H9 (cell line): ENCODE measurements around the gene PHACTR1. TPM values are rescaled to one million over a fixed set of nuclear protein-coding genes. Genes with fewer than 3 reads are reported as not detected.

Experiments used
- DNase-seq: peaks from one replicate; pipeline ENCODE4 v3.0.0-alpha.2; 2017
- H2AFZ ChIP-seq: one replicate; pipeline ENCODE4 v1.6.1; 2013; ENCODE audit warnings: mild to moderate bottlenecking, low read length, control low read depth, moderate library complexity
- H2AK5ac ChIP-seq: 2 replicates; pipeline ENCODE4 v1.6.1; 2013; ENCODE audit warnings: low read length, control low read depth, mixed read lengths; ENCODE audit not compliant: insufficient read length
- H2BK120ac ChIP-seq: one replicate; pipeline ENCODE4 v1.6.1; 2013; ENCODE audit warnings: low read depth, mild to moderate bottlenecking, low read length, control low read depth, inconsistent platforms; ENCODE audit not compliant: poor library complexity, severe bottlenecking
- H2BK12ac ChIP-seq: 2 replicates; pipeline ENCODE4 v1.6.1; 2013; ENCODE audit warnings: low read length, control low read depth, mixed read lengths, low read depth; ENCODE audit not compliant: insufficient read length
- H2BK15ac ChIP-seq: 2 replicates; pipeline ENCODE4 v1.6.1; 2013; ENCODE audit warnings: low read depth, low read length, control low read depth
- H2BK20ac ChIP-seq: one replicate; pipeline ENCODE4 v1.6.1; 2013; ENCODE audit warnings: low read depth, mild to moderate bottlenecking, low read length, control low read depth, inconsistent platforms; ENCODE audit not compliant: poor library complexity, severe bottlenecking
- H2BK5ac ChIP-seq: 2 replicates; pipeline ENCODE4 v1.6.1; 2013; ENCODE audit warnings: low read length, control low read depth, mixed read lengths; ENCODE audit not compliant: insufficient read length
- H3K14ac ChIP-seq: 2 replicates; pipeline ENCODE4 v1.6.1; 2013; ENCODE audit warnings: low read length, control low read depth; ENCODE audit not compliant: insufficient read depth
- H3K18ac ChIP-seq: 2 replicates; pipeline ENCODE4 v1.6.1; 2013; ENCODE audit warnings: low read depth, mild to moderate bottlenecking, mixed read lengths, low read length, control low read depth; ENCODE audit not compliant: insufficient read length
- H3K23ac ChIP-seq: 2 replicates; pipeline ENCODE4 v1.6.1; 2013; ENCODE audit warnings: low read length, control low read depth, mixed read lengths, low read depth; ENCODE audit not compliant: insufficient read length
- H3K23me2 ChIP-seq: 2 replicates; pipeline ENCODE4 v1.6.1; 2013; ENCODE audit warnings: low read depth, mild to moderate bottlenecking, mixed read lengths, low read length, control low read depth; ENCODE audit not compliant: insufficient read length, poor library complexity, severe bottlenecking
- H3K27ac ChIP-seq: 2 replicates; pipeline ENCODE4 v1.5.1; 2013; ENCODE audit warnings: low read length, control low read depth, mixed read lengths, low read depth; ENCODE audit not compliant: insufficient read length
- H3K27me3 ChIP-seq: 2 replicates; pipeline ENCODE4 v1.6.1; 2013; ENCODE audit warnings: low read length, control low read depth, inconsistent platforms; ENCODE audit not compliant: insufficient read depth
- H3K4ac ChIP-seq: 2 replicates; pipeline ENCODE4 v1.6.1; 2013; ENCODE audit warnings: low read depth, mild to moderate bottlenecking, control low read depth, inconsistent platforms, low read length, moderate library complexity
- H3K4me1 ChIP-seq: 2 replicates; pipeline ENCODE4 v1.6.1; 2013; ENCODE audit warnings: low read length, control low read depth, inconsistent platforms; ENCODE audit not compliant: insufficient read depth
- H3K4me2 ChIP-seq: 2 replicates; pipeline ENCODE4 v1.6.1; 2013; ENCODE audit warnings: low read length, control low read depth, mixed read lengths; ENCODE audit not compliant: insufficient read length, insufficient read depth
- H3K56ac ChIP-seq: 2 replicates; pipeline ENCODE4 v1.6.1; 2013; ENCODE audit warnings: low read depth, mild to moderate bottlenecking, mixed read lengths, low read length, control low read depth; ENCODE audit not compliant: insufficient read length
- H3K79me1 ChIP-seq: 2 replicates; pipeline ENCODE4 v1.6.1; 2013; ENCODE audit warnings: low read depth, mild to moderate bottlenecking, moderate library complexity, low read length, control low read depth, inconsistent platforms; ENCODE audit not compliant: insufficient read depth, poor library complexity, severe bottlenecking
- H3K79me2 ChIP-seq: 2 replicates; pipeline ENCODE4 v1.6.1; 2013; ENCODE audit warnings: low read length, control low read depth, inconsistent platforms; ENCODE audit not compliant: insufficient read depth
- H3K9ac ChIP-seq: 2 replicates; pipeline ENCODE4 v1.6.1; 2013; ENCODE audit warnings: low read length, control low read depth, mixed read lengths; ENCODE audit not compliant: insufficient read length; ENCODE audit errors: extremely low read depth
- H3K9me3 ChIP-seq: one replicate; pipeline ENCODE4 v1.6.1; 2013; ENCODE audit warnings: low read depth, low read length, inconsistent platforms; ENCODE audit not compliant: control insufficient read depth
- H3T11ph ChIP-seq: one replicate; pipeline ENCODE4 v1.6.1; 2013; ENCODE audit warnings: mild to moderate bottlenecking, low read length, control low read depth, inconsistent platforms
- H4K20me1 ChIP-seq: one replicate; pipeline ENCODE4 v1.6.1; 2013; ENCODE audit not compliant: control insufficient read depth, insufficient read length, insufficient read depth
- H4K5ac ChIP-seq: 2 replicates; pipeline ENCODE4 v1.6.1; 2013; ENCODE audit warnings: low read depth, mild to moderate bottlenecking, mixed read lengths, low read length, control low read depth; ENCODE audit not compliant: insufficient read length
- H4K8ac ChIP-seq: replicated peaks from 2 replicates; pipeline ENCODE4 v1.6.1; 2013; ENCODE audit warnings: low read length, control low read depth, mixed read lengths, low read depth; ENCODE audit not compliant: insufficient read length
- H4K91ac ChIP-seq: 2 replicates; pipeline ENCODE4 v1.6.1; 2013; ENCODE audit warnings: low read depth, mild to moderate bottlenecking, moderate library complexity, mixed read lengths, low read length, control low read depth; ENCODE audit not compliant: insufficient read length
- H3K27ac Mint-ChIP-seq, 3 experiments: 2 replicates in 2 of 3; 3 replicates in 1 of 3; pipeline ENCODE4 v1.8.0; 2020 to 2021; ENCODE audit warnings: mixed read lengths in 3 of 3, mild to moderate bottlenecking in 1 of 3, moderate library complexity in 1 of 3
- H3K27me3 Mint-ChIP-seq: 2 replicates; pipeline ENCODE4 v1.8.0; 2021; ENCODE audit warnings: low read depth, mild to moderate bottlenecking, moderate library complexity, mixed read lengths
- H3K36me3 Mint-ChIP-seq, 3 experiments: 2 replicates in 2 of 3; 3 replicates in 1 of 3; pipeline ENCODE4 v1.8.0; 2020 to 2021; ENCODE audit warnings: low read depth in 3 of 3, mixed read lengths in 3 of 3; ENCODE audit not compliant: insufficient read depth in 1 of 3
- H3K4me1 Mint-ChIP-seq, 2 experiments: 2 replicates each; pipeline ENCODE4 v1.8.0; 2020; ENCODE audit warnings: mixed read lengths in 2 of 2
- H3K4me3 Mint-ChIP-seq, 2 experiments: 2 replicates in 1 of 2; 3 replicates in 1 of 2; pipeline ENCODE4 v1.8.0; 2020 to 2021; ENCODE audit warnings: mild to moderate bottlenecking in 2 of 2, mixed read lengths in 2 of 2, moderate library complexity in 1 of 2
- H3K9me3 Mint-ChIP-seq, 2 experiments: 2 replicates in 1 of 2; 3 replicates in 1 of 2; pipeline ENCODE4 v1.8.0; 2020; ENCODE audit warnings: mild to moderate bottlenecking in 2 of 2, mixed read lengths in 2 of 2, moderate library complexity in 1 of 2
- WGBS: extraction: QIAGEN DNeasy Blood & Tissue Kit; methylation state at CpG from one replicate; pipeline ENCODE4 v1.1.7; 2013; ENCODE audit warnings: missing lambda C conversion rate, low lambda C conversion rate, mixed read lengths; ENCODE audit not compliant: insufficient read length; ENCODE audit errors: extremely low coverage; 5-methylcytosine and 5-hydroxymethylcytosine counted together
- total RNA-seq: library from RNA; stranded (reverse); gene quantifications from 2 replicates; pipeline ENCODE4 v1.2.1, GENCODE V29; 2021
- TF ChIP-seq, protein P1 (sequence below): fragments of 200-600 bp; sonication (generic); conservative IDR thresholded peaks from 3 replicates; pipeline ENCODE4 v1.8.0; 2021; ENCODE audit warnings: antibody characterized with exemption, mild to moderate bottlenecking

Gene PHACTR1
- total RNA-seq, 1 experiment from 2014 or later, result 15.9 TPM

DNA sequence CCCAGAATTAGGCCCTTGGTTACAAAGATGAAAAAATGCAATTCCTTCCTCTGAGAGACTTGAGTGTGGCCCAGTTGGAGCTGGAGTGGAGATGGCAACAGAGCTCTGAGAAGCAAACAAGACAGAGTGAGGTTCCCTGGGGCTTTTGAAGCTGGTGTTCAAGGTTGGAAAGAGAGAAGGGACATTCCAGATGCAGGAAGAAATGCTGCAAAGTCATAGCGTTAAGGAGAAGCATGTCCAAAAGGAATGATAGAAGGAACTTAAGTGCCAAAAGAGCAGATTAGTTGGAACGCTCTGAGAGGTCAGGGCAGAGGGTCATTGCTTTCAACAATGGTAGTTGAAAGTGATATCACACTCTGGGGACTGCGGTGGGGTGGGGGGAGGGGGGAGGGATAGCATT is 360.0 kb downstream of the PHACTR1 start:
- Histone ChIP-seq H3K9me3 (no peaks in the 10 kb centered on the region), H4K5ac (no peak overlapping the region), H4K20me1 (no peaks in the 10 kb centered on the region), H4K91ac (no peak overlapping the region), H3K27me3 (no peaks in the 10 kb centered on the region), H3K4ac (no peak overlapping the region), H2BK20ac (no peak overlapping the region), H3K4me1 (peaks cover 4% of the 10 kb centered on the region; the same call in 1 of the 2 replicates), H3T11ph (no peak overlapping the region), H3K79me2 (no peaks in the 10 kb centered on the region), H2BK15ac (no peak overlapping the region), H3K23ac (no peak overlapping the region), H3K27ac (no peak overlapping the region), H3K23me2 (no peaks in the 10 kb centered on the region), H2AFZ (no peak overlapping the region), H2AK5ac (no peak overlapping the region), H3K56ac (no peak overlapping the region), H4K8ac (no peak overlapping the region), H3K4me2 (no peak overlapping the region), H2BK5ac (no peak overlapping the region), H3K9ac (no peak overlapping the region), H3K79me1 (no peaks in the 10 kb centered on the region), H2BK12ac (no peak overlapping the region), H3K18ac (no peak overlapping the region), H3K14ac (no peak overlapping the region), H2BK120ac (no peak overlapping the region)
- no peak for DNase-seq
- H3K27me3 Mint-ChIP-seq, result no peaks in the 10 kb centered on the region
- WGBS, result no CpG with 5 or more reads among the region's 3 CpGs
- H3K36me3 Mint-ChIP-seq, result no peaks in the 10 kb centered on the region
- H3K27ac Mint-ChIP-seq, result peak overlapping the region in 2 of 3 experiments; percentile 0 to 6; a peak in 3 of 7 replicates
- H3K4me1 Mint-ChIP-seq, result peaks cover 28 to 31% of the 10 kb centered on the region in 2 experiments
- H3K9me3 Mint-ChIP-seq, result no peaks in the 10 kb centered on the region
- H3K4me3 Mint-ChIP-seq, result no peak overlapping the region
- TF ChIP-seq, protein P1, sequence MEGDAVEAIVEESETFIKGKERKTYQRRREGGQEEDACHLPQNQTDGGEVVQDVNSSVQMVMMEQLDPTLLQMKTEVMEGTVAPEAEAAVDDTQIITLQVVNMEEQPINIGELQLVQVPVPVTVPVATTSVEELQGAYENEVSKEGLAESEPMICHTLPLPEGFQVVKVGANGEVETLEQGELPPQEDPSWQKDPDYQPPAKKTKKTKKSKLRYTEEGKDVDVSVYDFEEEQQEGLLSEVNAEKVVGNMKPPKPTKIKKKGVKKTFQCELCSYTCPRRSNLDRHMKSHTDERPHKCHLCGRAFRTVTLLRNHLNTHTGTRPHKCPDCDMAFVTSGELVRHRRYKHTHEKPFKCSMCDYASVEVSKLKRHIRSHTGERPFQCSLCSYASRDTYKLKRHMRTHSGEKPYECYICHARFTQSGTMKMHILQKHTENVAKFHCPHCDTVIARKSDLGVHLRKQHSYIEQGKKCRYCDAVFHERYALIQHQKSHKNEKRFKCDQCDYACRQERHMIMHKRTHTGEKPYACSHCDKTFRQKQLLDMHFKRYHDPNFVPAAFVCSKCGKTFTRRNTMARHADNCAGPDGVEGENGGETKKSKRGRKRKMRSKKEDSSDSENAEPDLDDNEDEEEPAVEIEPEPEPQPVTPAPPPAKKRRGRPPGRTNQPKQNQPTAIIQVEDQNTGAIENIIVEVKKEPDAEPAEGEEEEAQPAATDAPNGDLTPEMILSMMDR, result no peak
